SU-DHL-6 (cell line): ENCODE results near the gene SERINC5.

Experiments
- EZH2phosphoT487 ChIP-seq: fragments of 200-600 bp; sonication (generic), shearing (Covaris generic); conservative IDR thresholded peaks from 2 replicates; pipeline ENCODE4 v1.6.1; 2018; ENCODE audit warnings: mild to moderate bottlenecking, antibody characterized with exemption, low read length, moderate library complexity, mixed read lengths
- TF ChIP-seq, protein P1 (sequence below): fragments of 200-600 bp; sonication (generic); IDR thresholded peaks from one replicate; pipeline ENCODE4 v1.5.1; 2017; ENCODE audit warnings: antibody characterized with exemption, mild to moderate bottlenecking, low read length, moderate library complexity; ENCODE audit not compliant: insufficient read depth, poor library complexity, severe bottlenecking

GRCh38 chr5:80128141-80128540 is 127.7 kb downstream of the SERINC5 start:
- TF ChIP-seq, protein P1, sequence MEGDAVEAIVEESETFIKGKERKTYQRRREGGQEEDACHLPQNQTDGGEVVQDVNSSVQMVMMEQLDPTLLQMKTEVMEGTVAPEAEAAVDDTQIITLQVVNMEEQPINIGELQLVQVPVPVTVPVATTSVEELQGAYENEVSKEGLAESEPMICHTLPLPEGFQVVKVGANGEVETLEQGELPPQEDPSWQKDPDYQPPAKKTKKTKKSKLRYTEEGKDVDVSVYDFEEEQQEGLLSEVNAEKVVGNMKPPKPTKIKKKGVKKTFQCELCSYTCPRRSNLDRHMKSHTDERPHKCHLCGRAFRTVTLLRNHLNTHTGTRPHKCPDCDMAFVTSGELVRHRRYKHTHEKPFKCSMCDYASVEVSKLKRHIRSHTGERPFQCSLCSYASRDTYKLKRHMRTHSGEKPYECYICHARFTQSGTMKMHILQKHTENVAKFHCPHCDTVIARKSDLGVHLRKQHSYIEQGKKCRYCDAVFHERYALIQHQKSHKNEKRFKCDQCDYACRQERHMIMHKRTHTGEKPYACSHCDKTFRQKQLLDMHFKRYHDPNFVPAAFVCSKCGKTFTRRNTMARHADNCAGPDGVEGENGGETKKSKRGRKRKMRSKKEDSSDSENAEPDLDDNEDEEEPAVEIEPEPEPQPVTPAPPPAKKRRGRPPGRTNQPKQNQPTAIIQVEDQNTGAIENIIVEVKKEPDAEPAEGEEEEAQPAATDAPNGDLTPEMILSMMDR, result no peak
- TF ChIP-seq EZH2phosphoT487, result no peak
